ENCODE data around the gene THRAP3. TPM values are rescaled to one million over a fixed set of nuclear protein-coding genes. Genes with fewer than 3 reads are reported as not detected.

The THRAP3 gene
- total and polyA plus RNA-seq, 2 experiments from 2014 or later: 127 to 161 TPM

DNA sequence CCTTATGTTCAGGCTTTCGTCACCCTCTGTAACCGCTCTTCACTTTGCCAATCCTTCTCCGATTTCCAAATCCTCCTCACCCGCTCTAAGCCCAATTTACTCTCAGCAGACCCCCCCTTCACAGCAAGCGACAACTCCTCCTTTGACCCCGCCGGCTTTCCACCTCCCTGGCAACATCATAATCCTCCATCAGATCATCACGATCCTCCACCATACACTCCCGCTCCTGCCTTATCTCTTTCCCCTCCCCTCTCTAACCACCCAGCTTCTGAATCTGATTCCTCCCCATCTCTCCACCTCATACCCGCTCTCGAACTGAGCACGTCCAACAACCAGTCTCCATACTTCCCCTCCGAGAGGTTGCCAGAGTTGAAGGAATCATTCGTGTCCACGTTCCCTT, 106.7 kb downstream of the THRAP3 start (continued):
- TF ChIP-seq ZNF462 (CRISPR knock-in tag; IDR thresholded peaks at IDR 0.05): no peak
- TF ChIP-seq EZH2 (IDR thresholded peaks at IDR 0.05; ENCODE audit: low read depth, unreplicated experiment): no peak
- no peak for TF ChIP-seq ZNF114 (CRISPR knock-in tag; IDR thresholded peaks at IDR 0.05)
- no peak for TF ChIP-seq CTCF (conservative IDR thresholded peaks at IDR 0.05; ENCODE audit: low read depth in 2 of 2)

- H3K36me3 ChIP-seq (ENCODE audit: insufficient read depth): no peaks in the 10 kb centered on the region
- no peak overlapping the region for H3K4me3 ChIP-seq
- no peak overlapping the region for H2AFZ ChIP-seq
- DNase-seq (ENCODE audit: low spot score) (no peak), ATAC-seq (no peak)
- 0 out of 2 replicates have a peak, but pooled peaks cover 4% of the 10 kb centered on the region for H3F3A ChIP-seq (replicated peaks; ENCODE audit: low read depth)
- Mint-ChIP-seq H3K27ac (no peak overlapping the region), H3K4me3 (no peak overlapping the region), H3K9me3 (no peaks in the 10 kb centered on the region), H3K36me3 (ENCODE audit: low read depth) (peaks cover 8% of the 10 kb centered on the region; the same call in 1 of the 3 replicates), H3K4me1 (peaks cover 3% of the 10 kb centered on the region; the same call in 1 of the 3 replicates), H3K27me3 (ENCODE audit: insufficient read depth, low read depth, poor library complexity) (peaks cover 10% of the 10 kb centered on the region)
- H3K4me1 ChIP-seq (ENCODE audit: insufficient read depth): no peaks in the 10 kb centered on the region
- no peak overlapping the region for H3K27ac ChIP-seq (ENCODE audit: low read depth)
- H3K27me3 ChIP-seq (ENCODE audit: insufficient read depth): no peaks in the 10 kb centered on the region
- H3K9me2 ChIP-seq (ENCODE audit: insufficient read depth): no peaks in the 10 kb centered on the region
- no peak overlapping the region for H3K4me2 ChIP-seq
- H3K79me2 ChIP-seq (replicated peaks; ENCODE audit: insufficient read depth): no peaks in the 10 kb centered on the region
- no peaks in the 10 kb centered on the region for H4K20me1 ChIP-seq (replicated peaks; ENCODE audit: insufficient read depth)
- TF ChIP-seq, protein P1, sequence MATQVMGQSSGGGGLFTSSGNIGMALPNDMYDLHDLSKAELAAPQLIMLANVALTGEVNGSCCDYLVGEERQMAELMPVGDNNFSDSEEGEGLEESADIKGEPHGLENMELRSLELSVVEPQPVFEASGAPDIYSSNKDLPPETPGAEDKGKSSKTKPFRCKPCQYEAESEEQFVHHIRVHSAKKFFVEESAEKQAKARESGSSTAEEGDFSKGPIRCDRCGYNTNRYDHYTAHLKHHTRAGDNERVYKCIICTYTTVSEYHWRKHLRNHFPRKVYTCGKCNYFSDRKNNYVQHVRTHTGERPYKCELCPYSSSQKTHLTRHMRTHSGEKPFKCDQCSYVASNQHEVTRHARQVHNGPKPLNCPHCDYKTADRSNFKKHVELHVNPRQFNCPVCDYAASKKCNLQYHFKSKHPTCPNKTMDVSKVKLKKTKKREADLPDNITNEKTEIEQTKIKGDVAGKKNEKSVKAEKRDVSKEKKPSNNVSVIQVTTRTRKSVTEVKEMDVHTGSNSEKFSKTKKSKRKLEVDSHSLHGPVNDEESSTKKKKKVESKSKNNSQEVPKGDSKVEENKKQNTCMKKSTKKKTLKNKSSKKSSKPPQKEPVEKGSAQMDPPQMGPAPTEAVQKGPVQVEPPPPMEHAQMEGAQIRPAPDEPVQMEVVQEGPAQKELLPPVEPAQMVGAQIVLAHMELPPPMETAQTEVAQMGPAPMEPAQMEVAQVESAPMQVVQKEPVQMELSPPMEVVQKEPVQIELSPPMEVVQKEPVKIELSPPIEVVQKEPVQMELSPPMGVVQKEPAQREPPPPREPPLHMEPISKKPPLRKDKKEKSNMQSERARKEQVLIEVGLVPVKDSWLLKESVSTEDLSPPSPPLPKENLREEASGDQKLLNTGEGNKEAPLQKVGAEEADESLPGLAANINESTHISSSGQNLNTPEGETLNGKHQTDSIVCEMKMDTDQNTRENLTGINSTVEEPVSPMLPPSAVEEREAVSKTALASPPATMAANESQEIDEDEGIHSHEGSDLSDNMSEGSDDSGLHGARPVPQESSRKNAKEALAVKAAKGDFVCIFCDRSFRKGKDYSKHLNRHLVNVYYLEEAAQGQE (IDR thresholded peaks at IDR 0.05; ENCODE audit: unreplicated experiment): no peak
- no peak for TF ChIP-seq NANOG (IDR thresholded peaks at IDR 0.05; ENCODE audit: borderline replicate concordance)
Observed at GRCh38 chr1:36337830-36338229, 113.6 kb downstream of the THRAP3 start.
